ENCODE results near the gene NID1.

NID1 gene

GRCh38 chr1:236065509-236066005, 667 bp upstream of the NID1 start:
- DNase-seq (ENCODE audit: low read depth in 2 of 2), result no peak

GRCh38 chr1:236063919-236064673, 794 bp downstream of the NID1 start:
- DNase-seq (ENCODE audit: low read depth in 2 of 2), result no peak

GRCh38 chr1:236063551-236063918, 1.4 kb downstream of the NID1 start:
- DNase-seq (ENCODE audit: low read depth in 2 of 2), result no peak

GRCh38 chr1:236060286-236060685, 4.6 kb downstream of the NID1 start:
- DNase-seq (ENCODE audit: low read depth in 2 of 2), result no peak

- DNase-seq (ENCODE audit: low read depth in 2 of 2), result no peak
Measured at GRCh38 chr1:236059011-236059410, 5.9 kb downstream of the NID1 start.

- DNase-seq (ENCODE audit: low read depth in 2 of 2), result no peak
Measured at GRCh38 chr1:236058141-236058934, 6.6 kb downstream of the NID1 start.

- no peak for DNase-seq (ENCODE audit: low read depth in 2 of 2)
Measured at GRCh38 chr1:236057546-236057945, 7.3 kb downstream of the NID1 start.

- no peak for DNase-seq (ENCODE audit: low read depth in 2 of 2)
Measured at GRCh38 chr1:236052232-236052993, 12.5 kb downstream of the NID1 start.

- no peak for DNase-seq (ENCODE audit: low read depth in 2 of 2)
Measured at GRCh38 chr1:236051242-236051791, 13.6 kb downstream of the NID1 start.

- no peak for DNase-seq (ENCODE audit: low read depth in 2 of 2)
Measured at GRCh38 chr1:236045771-236046170, 19.1 kb downstream of the NID1 start.

- DNase-seq (ENCODE audit: low read depth in 2 of 2), result no peak
Measured at GRCh38 chr1:236044341-236044740, 20.5 kb downstream of the NID1 start.

- DNase-seq (ENCODE audit: low read depth in 2 of 2), result no peak
Measured at GRCh38 chr1:236041631-236042618, 23.0 kb downstream of the NID1 start.

- no peak for DNase-seq (ENCODE audit: low read depth in 2 of 2)
Measured at GRCh38 chr1:236039740-236040685, 24.9 kb downstream of the NID1 start.

GRCh38 chr1:236038034-236038433, 26.9 kb downstream of the NID1 start:
- DNase-seq (ENCODE audit: low read depth in 2 of 2), result no peak

- no peak for DNase-seq (ENCODE audit: low read depth in 2 of 2)
Measured at GRCh38 chr1:236035681-236036101, 29.2 kb downstream of the NID1 start.

GRCh38 chr1:236033336-236033735, 31.6 kb downstream of the NID1 start:
- no peak for DNase-seq (ENCODE audit: low read depth in 2 of 2)

GRCh38 chr1:236030534-236030933, 34.4 kb downstream of the NID1 start:
- no peak for DNase-seq (ENCODE audit: low read depth in 2 of 2)

GRCh38 chr1:236029428-236029940, 35.4 kb downstream of the NID1 start:
- no peak for DNase-seq (ENCODE audit: low read depth in 2 of 2)

GRCh38 chr1:236027104-236027503, 37.8 kb downstream of the NID1 start:
- DNase-seq (ENCODE audit: low read depth in 2 of 2), result no peak
